ENCODE results near the gene SMIM20. TPM values are rescaled to one million over a fixed set of nuclear protein-coding genes. Genes with fewer than 3 reads are reported as not detected.

The SMIM20 gene
- total and polyA plus RNA-seq, 4 experiments from 2014 or later, result 16.9 to 78.9 (median 33.0) TPM

DNA sequence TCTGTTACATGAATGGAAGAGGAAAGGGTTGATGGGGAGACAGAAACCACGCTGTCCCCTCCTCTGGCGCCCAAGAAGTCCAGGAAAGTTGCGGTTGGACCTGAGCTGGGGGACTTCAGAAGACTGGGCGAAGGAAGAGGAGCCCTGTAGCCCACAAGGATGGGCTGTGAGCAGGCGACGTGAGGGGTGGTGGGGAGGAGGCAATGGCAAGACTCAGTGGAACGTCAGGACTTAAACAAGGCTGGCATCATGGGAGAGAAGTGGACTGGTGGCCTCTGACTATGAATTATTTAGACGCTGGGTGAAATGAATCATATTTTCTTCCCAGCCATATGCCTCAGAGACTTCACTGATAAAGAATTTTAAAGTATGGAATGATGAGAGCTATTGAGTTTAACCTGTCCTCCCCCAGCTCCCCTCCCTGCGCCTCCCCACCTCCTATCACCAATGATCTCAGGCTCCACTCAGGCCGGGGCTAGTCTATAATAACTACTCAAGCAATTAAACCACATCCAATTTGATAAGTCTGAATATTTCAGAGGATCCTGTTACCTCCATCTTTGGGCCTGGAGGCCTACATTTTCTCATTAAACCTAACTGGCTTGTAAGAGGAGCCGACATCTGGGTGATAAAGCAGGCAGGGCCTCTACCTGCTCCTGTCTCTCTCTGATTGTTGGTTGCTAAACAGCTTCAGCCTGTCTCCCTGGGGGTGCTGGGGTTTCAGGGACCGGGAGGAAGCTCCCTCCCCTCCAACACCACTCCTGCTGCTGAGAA is 63.6 kb downstream of the SMIM20 start:
- DNase-seq, result no peak
- ChIA-PET POLR2A (ENCODE audit: partially characterized antibody) (no interaction called here), CTCF (ENCODE audit: partially characterized antibody) (interaction anchor here (0.8 to 1.5 kb wide), 3 partner anchors 8 to 10 kb away, joined by 3 to 4 read pairs (median 4); no protein-coding TSS in a partner anchor)
- no peak overlapping the region for H3K4me3 Mint-ChIP-seq
- Histone ChIP-seq H3K4me3 (ENCODE audit: low read length in 2 of 2) (no peak overlapping the region), H3K4me1 (ENCODE audit: insufficient read depth, low read length) (no peaks in the 10 kb centered on the region), H3K27ac (ENCODE audit: low read depth, low read length) (no peak overlapping the region), H3K9me3 (ENCODE audit: control insufficient read depth in 1 of 2, low read length in 2 of 2) (no peaks in the 10 kb centered on the region), H3K36me3 (ENCODE audit: insufficient read depth, low read length) (no peaks in the 10 kb centered on the region), H3K27me3 (ENCODE audit: insufficient read depth, low read length) (no peaks in the 10 kb centered on the region)
- no peaks in the 10 kb centered on the region for H3K4me1 Mint-ChIP-seq
- peak overlapping the region in 1 of 7 donors; percentile 30 for H3K27ac Mint-ChIP-seq
- no peaks in the 10 kb centered on the region for H3K36me3 Mint-ChIP-seq
- intact Hi-C loops (cut with micrococcal nuclease), result no loop called here
- H3K27me3 Mint-ChIP-seq, result peaks cover 0 to 3% of the 10 kb centered on the region in 2 donors
- peaks cover 0 to 8% (median 0%) of the 10 kb centered on the region in 8 donors for H3K9me3 Mint-ChIP-seq

DNA sequence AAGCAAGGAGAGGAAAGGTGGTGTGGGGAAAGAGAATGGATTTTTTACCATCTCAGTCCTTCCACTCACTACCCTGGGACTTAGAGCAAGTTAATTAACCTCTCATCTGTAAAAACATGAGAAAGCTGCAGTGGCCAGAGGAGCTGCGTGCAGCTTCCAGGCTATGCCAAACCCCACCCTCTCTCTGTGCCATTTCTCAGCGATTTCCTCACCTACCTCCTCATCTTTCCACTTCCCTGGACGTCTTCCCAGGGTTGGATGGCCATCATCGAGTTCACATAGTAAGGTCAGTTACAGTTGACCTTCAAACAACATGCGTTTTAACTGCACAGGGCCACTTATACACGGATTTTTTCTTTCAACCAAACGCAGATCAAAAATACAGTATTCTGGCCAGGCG is 64.3 kb downstream of the SMIM20 start:
- H3K4me1 ChIP-seq (ENCODE audit: insufficient read depth, low read length), result no peaks in the 10 kb centered on the region
- ChIA-PET CTCF (ENCODE audit: partially characterized antibody) (no interaction called here), POLR2A (ENCODE audit: partially characterized antibody) (no interaction called here)
- no peak overlapping the region for H3K4me3 Mint-ChIP-seq
- no peaks in the 10 kb centered on the region for H3K9me3 ChIP-seq (ENCODE audit: control insufficient read depth in 1 of 2, low read length in 2 of 2)
- intact Hi-C loops (cut with micrococcal nuclease), result no loop called here
- DNase-seq, result no peak
- no peak overlapping the region for H3K27ac Mint-ChIP-seq
- H3K36me3 Mint-ChIP-seq, result no peaks in the 10 kb centered on the region
- H3K27me3 ChIP-seq (ENCODE audit: insufficient read depth, low read length), result no peaks in the 10 kb centered on the region
- no peaks in the 10 kb centered on the region for H3K4me1 Mint-ChIP-seq
- H3K9me3 Mint-ChIP-seq, result peaks cover 0 to 8% (median 0%) of the 10 kb centered on the region in 8 donors
- H3K36me3 ChIP-seq (ENCODE audit: insufficient read depth, low read length), result no peaks in the 10 kb centered on the region
- H3K27me3 Mint-ChIP-seq, result peaks cover 0 to 3% of the 10 kb centered on the region in 2 donors
- no peak overlapping the region for H3K4me3 ChIP-seq (ENCODE audit: low read length in 2 of 2)
- no peak overlapping the region for H3K27ac ChIP-seq (ENCODE audit: low read depth, low read length)

Other genes with a start within 250 kb of the SMIM20 start
- 10 to 100 TPM; 61.4 to 64.3 TPM for gene SEL1L3, start 51.2 kb upstream of the SMIM20 start, total RNA-seq
- gene SEL1L3, start 51.2 kb upstream of the SMIM20 start, polyA plus RNA-seq, result 10 to 100 TPM; 61.3 to 68.8 TPM